K562 (cell line): ENCODE measurements around the gene PTTG1IP. TPM values are rescaled to one million over a fixed set of nuclear protein-coding genes. Genes with fewer than 3 reads are reported as not detected.

Source experiments
- GTF2A2 ChIP-seq: IDR thresholded peaks from 2 replicates; pipeline ENCODE4 v1.6.1; 2016; ENCODE audit warnings: mild to moderate bottlenecking, missing genetic modification characterization, missing compliant biosample characterization
- MLLT1 ChIP-seq, 2 experiments: fragments of 450-650 bp; IDR thresholded peaks; 2 replicates each; pipeline ENCODE4 v1.6.1; 2016
- PKNOX1 ChIP-seq: fragments of 450-650 bp; IDR thresholded peaks from 2 replicates; pipeline ENCODE4 v1.6.1; 2016
- SMC3 ChIP-seq: conservative IDR thresholded peaks from 2 replicates; pipeline ENCODE4 v1.6.1; 2011; ENCODE audit warnings: low read depth, low read length, improper control_type of control experiment; ENCODE audit not compliant: insufficient read depth
- THRB ChIP-seq: fragments of 450-650 bp; formaldehyde crosslinking; conservative IDR thresholded peaks from 2 replicates; pipeline ENCODE4 v1.4.0; 2022; ENCODE audit warnings: mild to moderate bottlenecking, missing genetic modification characterization
- ZBTB40 ChIP-seq, 2 experiments: fragments of 450-650 bp in 1 of 2; sonication (generic) in 1 of 2; formaldehyde crosslinking in 1 of 2; IDR thresholded peaks; 2 replicates each; pipeline versions ENCODE4 v1.7.1 to v1.9.0; 2016 to 2022; ENCODE audit warnings: inconsistent platforms in 1 of 2, mild to moderate bottlenecking in 1 of 2, missing genetic modification reagents in 1 of 2
- ZBTB9 ChIP-seq: fragments of 450-650 bp; formaldehyde crosslinking; IDR thresholded peaks from 2 replicates; pipeline ENCODE4 v1.4.0; 2020; ENCODE audit warnings: mild to moderate bottlenecking, moderate library complexity
- ZNF217 ChIP-seq: sonication (generic); formaldehyde crosslinking; IDR thresholded peaks from 2 replicates; pipeline ENCODE4 v1.8.0; 2022; ENCODE audit warnings: mild to moderate bottlenecking, missing genetic modification reagents
- ZNF639 ChIP-seq, 2 experiments: fragments of 200-800 bp in 1 of 2; sonication (Bioruptor generic) in 1 of 2; sonication (generic) in 1 of 2; formaldehyde crosslinking in 1 of 2; IDR thresholded peaks in 1 of 2; conservative IDR thresholded peaks in 1 of 2; 2 replicates each; pipeline versions ENCODE4 v1.5.0 to v1.6.1; 2016 to 2020; ENCODE audit warnings: missing compliant biosample characterization in 1 of 2, missing genetic modification characterization in 1 of 2, missing genetic modification reagents in 1 of 2
- polyA plus RNA-seq, 8 experiments: library from polyadenylated mRNA; depleted of rRNA in 4 of 8; stranded (reverse) in 5 of 8; unstranded in 3 of 8; fragments of >200 nt; fragmentation: Nextera tagmentation in 2 of 8; fragmentation: Illumina TruSeq in 1 of 8; extraction: Ambion mirVana in 2 of 8; extraction: Trizol in 1 of 8; gene quantifications; 2 replicates each; pipeline versions ENCODE4 v1.2.1 to v1.2.3, GENCODE V29; 2011 to 2014; ENCODE audit warnings: inconsistent platforms in 1 of 8, missing spikeins in 1 of 8
- total RNA-seq, 7 experiments: library from RNA; depleted of rRNA in 6 of 7; stranded (reverse); fragments of >200 nt in 6 of 7; fragmentation: Illumina TruSeq in 2 of 7; extraction: Trizol in 2 of 7; gene quantifications; 2 replicates each; pipeline versions ENCODE4 v1.2.1 to v1.2.3, GENCODE V29; 2011 to 2021; ENCODE audit warnings: low replicate concordance in 1 of 7

Gene PTTG1IP
- total and polyA plus RNA-seq, 9 of the 15 experiments (the other 6 are each of a cell fraction or from before 2014, with no cell fraction given) = 5.0 to 99.3 (median 82.4) TPM

- TF ChIP-seq PKNOX1 (peak; percentile 76), ZBTB40 (IDR thresholded peaks at IDR 0.05) (no peak), ZBTB40 (CRISPR knock-in tag; IDR thresholded peaks at IDR 0.05) (no peak), SMC3 (peak; percentile 13; the same call in 1 of the 2 replicates), ZBTB9 (no peak), THRB (CRISPR knock-in tag) (no peak), ZNF217 (no peak), MLLT1 (IDR thresholded peaks at IDR 0.05) (0 out of 4 replicates have a peak, but pooled peaks of 1 of the 2 experiments have one; percentile 43), GTF2A2 (tag) (no peak), ZNF639 (CRISPR knock-in tag; conservative IDR thresholded peaks at IDR 0.05 in 1 of 2, IDR thresholded peaks at IDR 0.05 in 1 of 2) (no peak)
Observed at GRCh38 chr21:44800971-44801467, 72.5 kb downstream of the PTTG1IP start (continued).
